Mammary epithelial cell (primary cell): ENCODE measurements around the gene MARCHF9.

Experiments
- CTCF ChIP-seq, 2 donors: IDR thresholded peaks in 1 of 2; conservative IDR thresholded peaks in 1 of 2; 2 replicates each; pipeline ENCODE4 v1.5.1; 2011 to 2012; ENCODE audit warnings: inconsistent platforms in 2 of 2, low read length in 2 of 2, mild to moderate bottlenecking in 2 of 2, control low read depth in 1 of 2, low read depth in 1 of 2; ENCODE audit not compliant: insufficient read depth in 1 of 2; ENCODE audit errors: extremely low read depth in 1 of 2
- EZH2 ChIP-seq: IDR thresholded peaks from 2 replicates; pipeline ENCODE4 v1.6.1; 2012; ENCODE audit warnings: low read length, inconsistent platforms, borderline replicate concordance

GRCh38 chr12:57750561-57751431 lies 4.1 kb upstream of the MARCHF9 start:
- TF ChIP-seq EZH2: no peak
- TF ChIP-seq CTCF (conservative IDR thresholded peaks at IDR 0.05 in 1 of 2, IDR thresholded peaks at IDR 0.05 in 1 of 2; ENCODE audit: extremely low read depth in 1 of 2, insufficient read depth in 1 of 2, low read depth in 1 of 2, low read length in 2 of 2): no peak
